GDM1 (cell line): ENCODE measurements around the gene PIR.

Experiments
- DNase-seq: peaks from one replicate; lab custom pipeline; 2025; lab: John Stamatoyannopoulos, UW

The PIR gene

DNA sequence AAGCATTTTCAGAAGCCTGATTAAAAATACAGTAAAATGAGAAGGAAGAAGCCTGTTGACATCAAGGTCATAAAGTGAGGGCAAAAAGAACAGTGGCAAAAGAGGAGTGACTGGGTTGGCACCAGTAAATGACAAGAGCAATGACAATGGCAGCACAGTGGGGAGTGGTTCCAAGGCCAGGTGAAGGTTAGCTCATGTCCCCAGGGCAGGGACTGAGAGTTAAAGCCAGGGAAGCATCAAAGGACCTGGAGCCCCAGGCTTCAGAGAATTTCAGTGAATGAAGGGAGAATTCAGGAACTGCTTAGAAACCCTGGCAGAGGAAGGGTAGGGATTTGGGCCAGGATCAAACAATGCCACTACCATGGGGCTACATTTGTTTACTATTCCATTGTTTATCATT lies 149.0 kb downstream of the PIR start:
- no peak for DNase-seq

DNA sequence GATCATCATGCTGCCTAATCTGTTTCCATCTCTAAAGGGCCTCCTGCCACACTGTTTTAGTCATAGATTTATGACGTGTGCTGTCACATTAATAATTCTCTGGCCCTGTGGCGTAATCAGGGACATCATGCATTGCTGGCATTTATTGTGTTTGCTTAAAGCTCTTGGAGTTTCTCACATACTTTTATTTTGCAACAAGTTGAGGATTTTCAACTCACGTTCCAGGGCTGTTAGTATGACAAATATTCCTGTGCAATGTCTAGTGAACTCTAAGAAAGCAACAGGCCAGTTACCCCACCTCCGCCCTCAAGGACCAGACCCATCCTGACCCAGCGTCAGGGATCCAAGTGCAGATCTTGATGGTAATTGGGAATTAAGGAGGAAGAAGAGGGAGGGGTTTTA lies 150.1 kb downstream of the PIR start:
- no peak for DNase-seq

DNA sequence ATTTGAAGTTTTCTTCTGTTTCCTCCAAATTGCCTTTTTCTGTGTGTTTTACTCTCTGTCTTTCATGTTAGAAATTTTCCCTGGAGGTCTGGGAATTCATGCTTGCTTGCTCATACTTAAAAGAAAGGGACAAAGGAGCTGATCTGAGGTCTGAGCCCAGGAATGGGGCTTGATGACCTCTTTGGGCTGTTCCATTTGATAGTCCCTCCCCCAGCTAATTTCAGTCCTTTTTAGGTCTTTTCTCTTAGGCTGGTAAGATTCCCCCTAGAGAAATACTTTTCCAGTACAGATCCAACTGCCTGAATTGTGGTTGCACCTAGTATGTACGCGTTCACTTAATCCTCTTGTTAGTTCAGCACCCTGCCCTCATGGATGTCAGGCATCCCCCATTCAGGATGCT lies 152.3 kb downstream of the PIR start:
- DNase-seq: no peak

DNA sequence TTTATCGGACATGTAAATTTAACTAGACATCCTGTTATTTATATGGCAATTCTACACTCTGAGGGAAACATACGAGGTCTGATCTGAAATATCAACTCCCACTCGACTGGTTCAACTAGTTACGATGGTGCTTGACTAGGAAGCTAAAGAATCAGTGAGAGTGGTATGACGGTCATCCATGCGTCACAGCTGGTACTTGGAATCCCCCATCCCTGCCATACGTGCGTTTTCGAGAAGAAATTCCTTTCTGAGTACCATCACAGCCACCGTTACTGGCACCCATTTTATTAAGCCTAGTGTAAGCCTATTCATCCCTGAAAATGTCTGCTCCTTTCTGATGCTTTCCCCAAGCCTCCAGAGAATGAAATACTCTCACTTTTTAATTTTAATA lies 157.1 kb downstream of the PIR start:
- DNase-seq: no peak

DNA sequence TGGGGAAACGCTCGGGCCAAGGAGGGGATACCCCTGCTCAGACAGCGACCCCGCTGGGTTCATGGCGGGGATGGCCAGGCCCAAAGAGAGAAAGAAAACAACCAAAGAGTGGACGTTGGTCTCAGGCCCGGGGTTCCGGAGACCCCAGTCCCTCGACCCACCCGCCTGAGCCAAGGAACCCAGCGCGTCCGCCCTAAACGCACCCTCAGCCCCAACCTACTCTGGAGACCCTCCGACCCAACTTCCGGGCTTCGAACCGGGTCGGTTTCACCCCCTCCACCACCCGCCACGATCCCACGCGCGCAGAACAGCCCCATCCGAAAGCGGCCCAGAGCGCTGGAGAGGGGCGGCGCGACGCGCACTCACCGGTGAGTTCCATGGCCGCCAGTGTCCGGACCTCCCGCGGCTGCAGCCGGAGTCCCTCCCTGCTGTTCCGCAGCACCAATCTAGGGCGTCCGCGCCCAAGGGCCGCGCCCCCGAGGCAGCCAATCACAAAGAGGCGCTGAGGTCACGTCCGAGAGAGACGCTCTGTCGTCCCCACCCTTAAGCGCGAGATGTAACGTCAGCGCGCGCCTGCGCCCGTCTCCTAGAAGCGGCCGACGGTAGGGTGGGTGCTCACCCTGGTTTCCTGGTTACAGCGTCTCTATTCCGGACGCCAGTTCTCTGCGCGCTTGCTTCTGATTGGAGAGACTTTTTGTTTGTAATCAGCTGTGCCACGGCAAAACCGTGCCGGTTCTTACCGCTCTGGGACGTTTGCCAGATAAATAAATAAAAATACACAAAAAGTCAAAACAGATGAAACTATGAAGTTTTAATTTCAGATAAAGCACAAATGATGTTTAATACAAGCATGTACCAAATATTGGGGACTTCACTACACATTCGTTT lies 157.8 kb downstream of the PIR start, which contains the start of gene PIGA:
Gene PIGA (minus strand): TSS at position 389 of the 888 bp plus-strand sequence. CDS start 3,593 bp downstream, outside the sequence.
- DNase-seq: peak; percentile 87
